HCT116 (cell line): ENCODE measurements around the gene CSHL1. TPM values are rescaled to one million over a fixed set of nuclear protein-coding genes. Genes with fewer than 3 reads are reported as not detected.

ENCODE experiments used
- ATAC-seq: fragments of 200-7000 bp; cut with Tn5 transposase; 2 replicates; pipeline ENCODE4 v1.9.1; 2020; ENCODE audit warnings: mild to moderate bottlenecking, moderate library complexity
- BruUV-seq: library from RNA; stranded (reverse); fragments of 400-500 nt; replicated peaks from 2 replicates; lab custom pipeline; 2021; lab: Mats Ljungman, UMichigan
- CTCF ChIA-PET: fragments of 300-600 bp; sonication (Branson Sonifier 250); formaldehyde crosslinking; loops from one replicate; lab custom pipeline; 2021; ENCODE audit warnings: antibody characterized with exemption; lab: Charles Lee
- POLR2A ChIA-PET: fragments of 300-600, 350-600 bp; sonication (Branson Sonifier 250); formaldehyde crosslinking; loops from one replicate; lab custom pipeline; 2021; ENCODE audit warnings: antibody characterized with exemption; lab: Charles Lee
- RAD21 ChIA-PET, 2 experiments: fragments of 300-600 bp; sonication (Branson Sonifier 250); formaldehyde crosslinking; loops; one replicate each; lab custom pipeline; 2023; ENCODE audit warnings: low total read pairs in 2 of 2; ENCODE audit not compliant: uncharacterized antibody in 2 of 2, unreplicated experiment in 2 of 2, low non-redundant PET in 1 of 2; lab: Charles Lee
- DNase-seq: peaks from one replicate; pipeline ENCODE4 v3.0.0-alpha.2; 2010; ENCODE audit warnings: low read depth, low spot score
- H2AFZ ChIP-seq: fragments of 200-600 bp; shearing (Covaris generic), sonication (generic); 2 replicates; pipeline ENCODE4 v1.6.1; 2017; ENCODE audit warnings: low read depth, mixed run types, mixed read lengths, antibody characterized with exemption, low read length; ENCODE audit not compliant: poor library complexity, severe bottlenecking
- H3K27ac ChIP-seq: 2 replicates; pipeline ENCODE4 v1.5.1; 2012; ENCODE audit warnings: low read depth, low read length
- H3K27me3 ChIP-seq: fragments of 200-600 bp; sonication (generic); 2 replicates; pipeline ENCODE4 v1.6.1; 2016; ENCODE audit warnings: mixed run types, low read length, mixed read lengths; ENCODE audit not compliant: insufficient read depth
- H3K36me3 ChIP-seq, 2 experiments: fragments of 200-500 bp in 1 of 2; fragments of 200-600 bp in 1 of 2; sonication (Bioruptor generic) in 1 of 2; sonication (generic) in 1 of 2; 2 replicates each; pipeline versions ENCODE4 v1.5.1 to v1.6.1; 2014 to 2016; ENCODE audit warnings: low read length in 2 of 2, inconsistent platforms in 1 of 2, mixed read lengths in 1 of 2, mixed run types in 1 of 2; ENCODE audit not compliant: insufficient read depth in 2 of 2, control insufficient read depth in 1 of 2
- H3K4me1 ChIP-seq, 2 experiments: fragments of 200-600 bp in 1 of 2; sonication (generic) in 1 of 2; 2 replicates each; pipeline versions ENCODE4 v1.5.1 to v1.6.1; 2012 to 2017; ENCODE audit warnings: low read length in 2 of 2, inconsistent platforms in 1 of 2, mild to moderate bottlenecking in 1 of 2, mixed read lengths in 1 of 2, mixed run types in 1 of 2, moderate library complexity in 1 of 2; ENCODE audit not compliant: insufficient read depth in 2 of 2, control insufficient read depth in 1 of 2
- H3K4me2 ChIP-seq: fragments of 200-600 bp; sonication (generic); 2 replicates; pipeline ENCODE4 v1.6.1; 2017; ENCODE audit warnings: mixed run types, low read length, mixed read lengths
- H3K4me3 ChIP-seq, 2 experiments: fragments of 200-600 bp in 1 of 2; sonication (generic) in 1 of 2; replicated peaks in 1 of 2; 2 replicates each; pipeline ENCODE4 v1.5.1; 2011 to 2016; ENCODE audit warnings: low read length in 2 of 2, control low read depth in 1 of 2, low read depth in 1 of 2, mild to moderate bottlenecking in 1 of 2, mixed read lengths in 1 of 2, mixed run types in 1 of 2
- H3K79me2 ChIP-seq: fragments of 200-600 bp; sonication (generic); 2 replicates; pipeline ENCODE4 v1.6.1; 2017; ENCODE audit warnings: mild to moderate bottlenecking, mixed run types, low read length, moderate library complexity, mixed read lengths; ENCODE audit not compliant: insufficient read depth
- H3K9ac ChIP-seq: fragments of 200-600 bp; sonication (generic); 2 replicates; pipeline ENCODE4 v1.6.1; 2016; ENCODE audit warnings: low read length, mixed read lengths
- H3K9me2 ChIP-seq: fragments of 200-600 bp; sonication (generic), shearing (Covaris generic); 2 replicates; pipeline ENCODE4 v1.6.1; 2017; ENCODE audit warnings: mixed run types, mild to moderate bottlenecking, moderate library complexity; ENCODE audit not compliant: insufficient read depth
- H3K9me3 ChIP-seq, 2 experiments: fragments of 200-500 bp in 1 of 2; fragments of 200-600 bp in 1 of 2; sonication (Bioruptor generic) in 1 of 2; sonication (generic) in 1 of 2; 2 replicates each; pipeline ENCODE4 v1.6.1; 2014 to 2017; ENCODE audit warnings: low read length in 2 of 2, mixed read lengths in 2 of 2, inconsistent platforms in 1 of 2, low read depth in 1 of 2, mild to moderate bottlenecking in 1 of 2, mixed run types in 1 of 2, moderate library complexity in 1 of 2; ENCODE audit not compliant: control insufficient read depth in 1 of 2, insufficient read depth in 1 of 2
- H4K20me1 ChIP-seq: fragments of 200-600 bp; sonication (generic), shearing (Covaris generic); 2 replicates; pipeline ENCODE4 v1.6.1; 2017; ENCODE audit warnings: mixed run types, mild to moderate bottlenecking, moderate library complexity; ENCODE audit not compliant: insufficient read depth
- CBX3 ChIP-seq: IDR thresholded peaks from 2 replicates; pipeline ENCODE4 v1.6.1; 2012; ENCODE audit warnings: low read depth
- CTCF ChIP-seq, 3 experiments: fragments of 200-600 bp in 1 of 3; sonication (generic) in 1 of 3; IDR thresholded peaks in 2 of 3; conservative IDR thresholded peaks in 1 of 3; 2 replicates each; pipeline ENCODE4 v1.5.1; 2012 to 2017; ENCODE audit warnings: low read depth in 2 of 3, low read length in 2 of 3, antibody characterized with exemption in 1 of 3, borderline replicate concordance in 1 of 3, control low read depth in 1 of 3, mild to moderate bottlenecking in 1 of 3, mixed read lengths in 1 of 3, mixed run types in 1 of 3, moderate library complexity in 1 of 3; ENCODE audit not compliant: insufficient read depth in 1 of 3
- ELF1 ChIP-seq: IDR thresholded peaks from 2 replicates; pipeline ENCODE4 v1.6.1; 2012; ENCODE audit warnings: low read depth, borderline replicate concordance
- EZH2phosphoT487 ChIP-seq: fragments of 200-600 bp; IDR thresholded peaks from 2 replicates; pipeline ENCODE4 v1.6.1; 2018; ENCODE audit warnings: antibody characterized with exemption, borderline replicate concordance
- JUND ChIP-seq: IDR thresholded peaks from 2 replicates; pipeline ENCODE4 v1.6.1; 2012
- POLR2A ChIP-seq: IDR thresholded peaks from 2 replicates; pipeline ENCODE4 v1.7.0; 2011; ENCODE audit warnings: borderline replicate concordance; ENCODE audit not compliant: insufficient read depth, insufficient read length; ENCODE audit errors: extremely low read depth
- RAD21 ChIP-seq: IDR thresholded peaks from 2 replicates; pipeline ENCODE4 v1.6.1; 2012; ENCODE audit warnings: low read depth, mild to moderate bottlenecking
- SRF ChIP-seq: IDR thresholded peaks from 2 replicates; pipeline ENCODE4 v1.6.1; 2012; ENCODE audit warnings: low read depth
- ZBTB33 ChIP-seq: IDR thresholded peaks from 2 replicates; pipeline ENCODE4 v1.6.1; 2011; ENCODE audit warnings: mild to moderate bottlenecking, low read length, moderate library complexity; ENCODE audit not compliant: insufficient replicate concordance; ENCODE audit errors: extremely low read depth
- ZFX ChIP-seq: fragments of 450-650 bp; IDR thresholded peaks from 2 replicates; pipeline ENCODE4 v1.6.1; 2017
- intact Hi-C: fragments of 100-400 bp; cut with micrococcal nuclease; formaldehyde crosslinking; loops from 2 replicates; pipeline ENCODE4 v1.10.0; 2022
- total RNA-seq: library from RNA; stranded (reverse); gene quantifications from one replicate; pipeline ENCODE4 v1.2.1, GENCODE V29; 2021; ENCODE audit not compliant: unreplicated experiment

The CSHL1 gene
- total RNA-seq, 1 experiment from 2014 or later, result not detected

DNA sequence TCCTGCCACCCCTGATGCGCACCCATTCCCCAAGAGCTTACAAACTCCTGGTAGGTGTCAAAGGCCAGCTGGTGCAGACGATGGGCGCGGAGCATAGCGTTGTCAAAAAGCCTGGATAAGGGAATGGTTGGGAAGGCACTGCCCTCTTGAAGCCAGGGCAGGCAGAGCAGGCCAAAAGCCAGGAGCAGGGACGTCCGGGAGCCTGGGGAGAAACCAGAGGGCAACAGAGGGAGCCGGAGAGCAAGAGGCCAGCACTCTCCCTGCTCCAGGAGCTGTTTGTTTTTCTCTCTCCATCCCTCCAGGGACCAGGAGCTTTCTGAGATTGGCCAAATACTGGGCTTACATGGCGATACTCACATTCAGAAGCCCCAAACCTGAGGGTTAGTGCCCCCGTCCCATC, 7.2 kb upstream of the CSHL1 start:
- ChIA-PET RAD21 (interaction anchor here (1.6 to 2.4 kb wide), 4 partner anchors 28 to 215 kb away, joined by 5 to 20 read pairs (median 8); no protein-coding TSS in a partner anchor), POLR2A (interaction anchor here (2.3 kb wide), 1 partner anchor 227 kb away, joined by 13 read pairs; no protein-coding TSS in a partner anchor), CTCF (interaction anchor here (0.7 to 3.9 kb wide), 17 partner anchors 7 to 501 kb away, joined by 3 to 90 read pairs (median 7); partner anchors contain the start of genes CSHL1 and ICAM2)
- intact Hi-C loops, result loop anchor here (2.0 kb wide), 1 partner anchor 98 kb away; no protein-coding TSS in a partner anchor
- Histone ChIP-seq H3K9me3 (no peaks in the 10 kb centered on the region), H3K9ac (no peak overlapping the region), H2AFZ (no peak overlapping the region), H3K4me1 (no peaks in the 10 kb centered on the region), H3K4me2 (no peak overlapping the region), H3K4me3 (no peak overlapping the region), H3K9me2 (no peaks in the 10 kb centered on the region), H3K27me3 (no peaks in the 10 kb centered on the region), H3K36me3 (no peaks in the 10 kb centered on the region), H3K27ac (no peak overlapping the region), H4K20me1 (no peaks in the 10 kb centered on the region), H3K79me2 (no peaks in the 10 kb centered on the region)
- no TSS peak for BruUV-seq
- no peak for ATAC-seq
- no peak for DNase-seq
- TF ChIP-seq SRF (no peak), CTCF (IDR thresholded peaks at IDR 0.05 in 2 of 3, conservative IDR thresholded peaks at IDR 0.05 in 1 of 3; ENCODE audit: borderline replicate concordance in 1 of 3, insufficient read depth in 1 of 3, low read depth in 2 of 3, low read length in 2 of 3) (0 out of 6 replicates have a peak, but pooled peaks have one; percentile 16 to 23 (median 20))

DNA sequence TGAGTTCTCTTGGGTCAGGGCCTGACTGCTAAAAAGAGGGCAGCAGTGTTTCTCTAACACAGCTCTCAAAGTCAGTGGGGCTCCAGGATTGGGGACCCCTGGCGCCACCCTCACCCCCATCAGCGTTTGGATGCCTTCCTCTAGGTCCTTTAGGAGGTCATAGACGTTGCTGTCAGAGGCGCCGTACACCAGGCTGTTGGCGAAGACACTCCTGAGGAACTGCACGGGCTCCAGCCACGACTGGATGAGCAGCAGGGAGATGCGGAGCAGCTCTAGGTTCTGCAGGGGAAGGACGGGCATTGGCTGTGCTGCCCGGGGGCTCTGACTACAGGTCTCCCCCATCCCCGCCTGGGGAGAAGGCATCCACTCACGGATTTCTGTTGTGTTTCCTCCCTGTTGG, 6.6 kb upstream of the CSHL1 start:
- Histone ChIP-seq H3K4me1 (no peaks in the 10 kb centered on the region), H3K9me3 (no peaks in the 10 kb centered on the region), H3K36me3 (no peaks in the 10 kb centered on the region), H4K20me1 (no peaks in the 10 kb centered on the region), H3K79me2 (no peaks in the 10 kb centered on the region), H3K27me3 (no peaks in the 10 kb centered on the region), H3K9me2 (no peaks in the 10 kb centered on the region), H3K27ac (no peak overlapping the region), H2AFZ (no peak overlapping the region), H3K4me3 (no peak overlapping the region), H3K4me2 (no peak overlapping the region), H3K9ac (no peak overlapping the region)
- ChIA-PET CTCF (interaction anchor here (0.7 to 3.9 kb wide), 7 partner anchors 14 to 502 kb away, joined by 3 to 90 read pairs (median 69); no protein-coding TSS in a partner anchor), RAD21 (no interaction called here), POLR2A (no interaction called here)
- ATAC-seq, result no peak
- TF ChIP-seq CBX3 (no peak), ZBTB33 (no peak), ELF1 (no peak), ZFX (no peak), CTCF (IDR thresholded peaks at IDR 0.05 in 2 of 3, conservative IDR thresholded peaks at IDR 0.05 in 1 of 3; ENCODE audit: borderline replicate concordance in 1 of 3, insufficient read depth in 1 of 3, low read depth in 2 of 3, low read length in 2 of 3) (no peak), EZH2phosphoT487 (no peak), RAD21 (no peak), JUND (no peak), POLR2A (no peak)
- BruUV-seq, result no TSS peak
- DNase-seq, result no peak
- intact Hi-C loops, result loop anchor here (2.0 kb wide), 1 partner anchor 99 kb away; no protein-coding TSS in a partner anchor
